NCI-H526 (cell line): ENCODE data around the gene ENTHD1.

Experiments
- DNase-seq, 2 experiments: peaks; one replicate each; lab custom pipeline; 2025; lab: John Stamatoyannopoulos, UW

The ENTHD1 gene

DNA sequence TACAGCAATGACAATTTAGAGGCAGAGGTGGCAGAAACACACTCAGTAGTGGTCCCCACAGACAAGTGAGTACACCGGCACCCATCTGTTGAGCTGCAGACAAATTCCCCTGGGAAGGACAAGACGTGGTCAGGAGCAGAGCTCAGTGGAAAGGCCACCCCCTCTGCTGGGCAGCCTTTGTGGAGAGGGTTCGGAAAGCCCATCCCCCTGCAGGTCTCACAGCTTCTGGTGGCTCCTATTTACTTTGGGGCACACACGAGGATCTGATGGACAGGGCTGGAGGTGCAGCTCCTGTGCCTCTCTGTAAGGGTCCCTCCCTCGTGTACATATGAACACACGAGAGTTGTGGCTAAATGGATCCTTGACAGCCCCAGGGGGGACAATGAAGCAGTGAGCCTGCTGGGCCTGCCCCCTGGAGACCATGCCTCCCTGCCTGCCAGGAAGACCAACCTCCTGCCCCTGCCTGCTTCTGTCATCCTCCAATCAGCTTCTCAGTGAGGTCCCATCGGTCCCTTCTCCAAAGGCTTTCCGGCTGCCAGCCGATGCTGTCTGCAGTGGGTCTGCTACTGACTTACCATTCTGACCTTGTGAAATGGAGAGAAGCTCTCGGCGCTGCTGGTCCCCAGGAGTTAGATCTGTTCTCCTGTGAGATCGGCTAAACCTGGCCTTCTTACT is 161.5 kb downstream of the ENTHD1 start:
- DNase-seq, result peak in 1 of 2 experiments; percentile 40

DNA sequence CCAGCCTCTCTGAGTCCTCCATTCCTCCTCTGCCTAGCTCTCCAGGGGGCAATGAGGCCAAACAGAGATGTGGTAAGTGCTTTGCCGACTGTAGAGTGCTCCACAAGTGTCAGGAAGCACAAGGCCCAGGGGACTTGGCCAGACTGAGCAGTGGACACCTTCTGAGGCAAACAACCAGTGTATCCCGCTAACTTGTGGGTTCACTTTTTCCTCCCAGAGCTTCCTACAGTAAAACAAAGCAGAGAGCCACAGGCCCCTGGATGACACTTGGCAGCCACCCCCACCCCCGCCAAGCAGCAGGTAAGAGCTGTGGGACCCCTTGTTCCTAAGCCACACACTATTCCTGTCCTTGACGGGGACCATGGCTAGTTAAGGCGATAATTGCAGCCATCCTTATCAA is 162.1 kb downstream of the ENTHD1 start:
- no peak for DNase-seq

DNA sequence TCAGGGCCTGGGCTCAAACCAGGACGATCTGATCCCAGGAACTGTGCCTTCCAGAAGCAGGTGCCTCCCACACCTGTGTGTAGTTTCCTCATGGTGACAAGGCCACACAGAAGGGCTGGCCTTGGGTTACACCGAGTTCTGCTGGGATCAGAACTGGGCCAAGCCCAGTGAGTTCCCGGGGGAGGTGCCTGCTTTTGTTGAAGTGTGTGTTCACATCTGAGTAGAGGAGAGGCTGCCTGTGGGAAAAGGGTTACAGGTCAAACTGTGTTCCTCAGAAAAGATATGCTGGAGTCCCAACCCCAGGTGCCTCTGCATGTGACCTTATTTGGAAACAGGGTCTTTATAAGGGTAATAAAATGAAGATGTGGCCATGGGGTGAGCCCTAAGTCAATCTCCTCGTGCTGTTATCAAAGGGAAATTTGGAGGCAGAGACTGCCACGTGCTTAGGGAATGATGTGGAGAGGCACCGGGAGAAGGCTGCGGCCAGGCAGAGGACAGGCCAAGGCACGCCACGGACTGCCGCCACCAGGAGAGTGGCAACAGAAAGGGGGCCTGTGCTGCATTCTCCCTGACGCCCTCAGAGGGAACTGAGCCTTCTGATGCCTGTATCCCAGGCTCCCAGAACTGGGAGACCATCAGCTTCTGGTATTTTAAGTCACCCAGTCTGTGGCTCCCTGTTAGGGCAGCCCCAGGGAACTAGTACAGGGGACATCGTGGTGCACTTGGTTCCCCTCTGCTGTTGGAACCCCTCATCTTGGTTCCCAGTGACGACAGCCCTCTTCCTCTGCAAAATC is 164.2 kb downstream of the ENTHD1 start:
- DNase-seq, result no peak

GRCh38 chr22:39728236-39728860 is 165.2 kb downstream of the ENTHD1 start:
- no peak for DNase-seq

- no peak for DNase-seq
Observed at GRCh38 chr22:39727541-39727940, 166.0 kb downstream of the ENTHD1 start.

- no peak for DNase-seq
Observed at GRCh38 chr22:39725351-39726035, 168.1 kb downstream of the ENTHD1 start.

DNA sequence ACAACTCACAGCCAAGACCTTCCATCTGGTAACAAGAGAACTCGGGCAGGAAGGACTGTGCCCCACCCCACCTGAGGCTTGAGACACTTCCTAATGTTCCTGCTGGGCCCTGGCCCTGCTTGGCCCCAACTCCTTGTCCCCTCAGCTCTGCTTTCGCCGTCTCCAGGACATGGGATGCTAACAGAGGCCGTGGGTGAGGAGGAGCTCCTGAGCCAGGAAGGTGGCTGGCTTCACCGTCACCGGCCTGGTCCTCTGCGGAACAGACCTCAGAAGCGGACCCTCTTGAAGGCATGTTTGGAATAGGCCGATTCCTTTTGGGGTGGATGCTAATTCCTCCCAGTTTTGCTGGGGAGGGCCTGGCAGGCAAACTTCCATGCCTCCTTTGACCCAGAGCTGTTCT is 168.7 kb downstream of the ENTHD1 start:
- DNase-seq, result no peak

- DNase-seq, result no peak
Observed at GRCh38 chr22:39724390-39724789, 169.2 kb downstream of the ENTHD1 start.

DNA sequence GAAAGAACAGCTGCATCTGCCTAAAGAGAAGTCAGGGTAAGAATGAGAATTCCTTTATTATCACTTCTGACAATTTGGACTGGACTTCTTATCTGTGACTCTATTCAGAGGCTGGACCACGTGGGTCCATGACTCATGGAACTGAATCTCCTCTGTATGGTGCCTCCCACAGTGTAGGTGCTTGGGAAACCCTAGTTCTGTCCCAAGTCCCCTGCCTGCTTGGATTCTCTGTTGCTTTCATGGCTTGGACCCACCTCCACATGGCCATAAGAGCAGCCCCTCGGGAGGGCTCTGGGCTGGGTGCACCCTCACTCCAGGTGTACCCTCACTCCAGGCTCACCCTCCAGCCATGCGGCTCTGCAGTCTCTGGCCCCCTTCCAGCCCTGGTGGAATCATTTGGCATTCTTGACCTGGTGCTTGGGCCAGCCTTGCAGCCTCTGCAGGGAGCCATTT is 169.6 kb downstream of the ENTHD1 start:
- no peak for DNase-seq

DNA sequence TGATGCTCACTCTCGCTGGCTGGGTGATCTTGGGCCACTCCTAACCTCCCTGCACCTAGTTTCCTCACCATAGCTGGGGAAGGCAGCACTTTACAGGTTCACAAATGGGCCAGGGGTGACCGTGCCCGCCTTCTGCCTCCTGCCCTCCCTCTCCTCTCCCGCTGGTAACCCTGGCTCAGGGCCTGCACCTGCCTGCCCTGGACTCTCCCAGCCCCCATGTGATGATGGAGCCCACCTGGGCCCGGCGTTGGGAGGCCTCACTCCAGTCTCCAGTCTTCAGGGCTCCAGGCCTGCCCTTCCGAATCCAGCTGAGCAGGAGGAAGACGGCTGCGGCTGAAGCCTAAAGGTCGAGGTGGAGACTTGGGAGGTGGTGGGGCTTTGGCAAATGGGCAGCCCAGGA is 170.1 kb downstream of the ENTHD1 start:
- no peak for DNase-seq

DNA sequence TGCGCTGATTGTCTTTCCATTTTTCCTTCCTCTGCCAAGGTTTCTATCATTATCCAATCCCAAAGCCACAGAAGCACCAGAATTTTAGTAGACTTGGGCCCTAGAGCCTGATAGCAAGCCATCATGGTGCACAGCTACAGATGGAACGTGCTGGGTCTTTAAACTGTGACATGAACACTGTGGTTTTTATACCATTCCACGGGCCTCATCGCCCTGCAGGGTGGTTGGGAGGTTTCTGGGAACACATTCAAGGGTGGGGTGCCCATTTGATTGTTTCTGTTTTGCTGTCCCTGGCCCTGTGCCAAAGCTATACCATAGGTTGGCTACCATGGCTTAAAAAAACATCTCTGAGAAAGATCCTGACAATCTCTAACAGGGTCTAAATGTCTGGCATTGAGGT is 171.1 kb downstream of the ENTHD1 start:
- no peak for DNase-seq

DNA sequence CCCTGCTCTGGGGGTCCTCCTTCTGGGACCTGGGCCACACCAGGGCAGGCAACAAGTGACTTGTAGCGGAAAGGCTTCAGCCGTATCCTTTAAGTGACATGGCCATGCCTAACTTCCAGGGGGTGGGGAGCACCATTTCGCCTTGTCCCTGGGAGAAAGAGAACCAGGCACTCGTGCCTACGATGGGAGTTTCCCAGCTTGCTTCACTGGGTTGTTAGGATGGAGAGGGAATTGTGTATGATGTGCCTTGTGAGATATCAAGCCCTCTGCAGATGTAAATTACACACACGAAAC is 171.6 kb downstream of the ENTHD1 start:
- no peak for DNase-seq

DNA sequence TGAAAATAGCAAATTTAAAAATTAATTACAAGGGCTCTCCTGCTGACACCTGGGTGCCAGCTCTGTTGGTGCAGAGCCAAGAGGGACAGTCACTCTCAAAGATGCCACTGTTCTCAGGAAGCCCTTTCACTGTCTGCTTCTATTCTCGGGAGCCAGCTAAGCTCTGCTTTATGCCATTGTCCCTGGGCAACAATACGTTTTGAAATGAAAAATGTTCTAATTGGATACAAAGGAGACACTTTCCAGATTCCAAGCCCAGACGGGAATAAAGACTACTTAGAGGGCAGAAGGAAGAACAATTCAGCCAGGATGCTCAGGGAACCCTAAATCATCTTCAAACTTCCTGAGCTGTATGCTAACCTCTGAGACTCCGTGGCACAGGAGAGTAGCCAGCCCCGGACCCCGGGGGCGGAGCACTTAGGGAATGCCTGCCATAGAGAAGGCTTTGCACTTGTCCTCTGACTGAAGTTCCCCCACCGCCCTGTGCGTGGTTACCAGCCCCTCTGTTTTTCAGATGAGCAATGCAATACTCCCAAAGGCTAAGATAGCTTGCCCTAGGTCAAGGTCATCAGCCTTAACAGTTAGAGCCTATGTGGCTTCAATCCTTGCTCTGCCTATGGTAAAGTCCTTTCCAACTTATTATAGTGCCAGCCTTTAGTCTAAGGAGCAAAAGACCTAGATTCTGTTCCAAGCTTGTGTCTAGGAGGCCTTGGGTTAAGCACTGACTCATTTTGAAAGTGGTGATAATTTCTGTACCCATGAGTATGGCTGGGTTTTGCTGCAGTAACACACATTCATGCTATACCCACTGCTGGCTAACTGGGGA is 172.1 kb downstream of the ENTHD1 start:
- DNase-seq, result no peak

DNA sequence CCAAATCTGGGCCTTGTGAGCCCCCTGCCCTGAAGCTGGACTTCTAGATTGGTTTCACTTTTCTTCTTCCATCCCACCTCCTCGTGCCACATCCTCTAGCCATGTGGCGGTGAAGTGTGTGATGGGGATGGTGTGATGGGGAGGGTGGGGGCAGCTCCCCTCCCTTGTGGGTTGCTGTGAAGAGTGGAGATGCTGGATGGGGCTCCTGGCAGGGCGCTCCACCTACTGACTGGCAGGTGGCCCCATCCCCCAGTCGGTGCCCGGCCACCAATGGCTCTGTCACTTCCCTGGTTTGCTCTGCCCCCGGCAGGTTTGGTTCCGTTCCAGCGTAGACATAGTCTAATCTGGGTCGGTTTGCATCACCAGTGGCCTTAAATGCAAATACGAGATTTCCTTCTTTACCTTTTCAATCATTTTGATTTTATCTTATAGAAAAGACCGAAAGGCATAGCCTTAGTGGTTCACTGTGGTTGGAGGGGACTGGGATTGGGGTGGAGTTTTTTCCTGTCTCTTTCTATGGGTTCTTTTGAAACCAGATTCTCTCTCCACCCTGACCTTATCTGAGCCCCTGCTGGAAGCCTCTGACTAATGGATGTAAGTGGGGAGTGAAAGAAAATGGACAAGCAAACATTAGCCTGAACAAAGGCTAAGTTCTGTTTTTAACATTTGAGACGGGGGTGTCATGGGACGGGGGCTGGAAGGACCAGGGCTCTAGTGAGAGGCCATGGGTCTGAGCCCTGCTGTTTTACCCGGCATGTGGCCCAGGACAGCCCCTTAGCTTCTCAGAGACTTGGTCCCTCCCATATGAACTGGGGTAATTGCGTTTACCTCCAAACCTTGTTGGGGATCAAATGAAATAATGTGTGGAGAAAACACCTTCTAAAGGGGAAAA is 173.8 kb downstream of the ENTHD1 start:
- no peak for DNase-seq

DNA sequence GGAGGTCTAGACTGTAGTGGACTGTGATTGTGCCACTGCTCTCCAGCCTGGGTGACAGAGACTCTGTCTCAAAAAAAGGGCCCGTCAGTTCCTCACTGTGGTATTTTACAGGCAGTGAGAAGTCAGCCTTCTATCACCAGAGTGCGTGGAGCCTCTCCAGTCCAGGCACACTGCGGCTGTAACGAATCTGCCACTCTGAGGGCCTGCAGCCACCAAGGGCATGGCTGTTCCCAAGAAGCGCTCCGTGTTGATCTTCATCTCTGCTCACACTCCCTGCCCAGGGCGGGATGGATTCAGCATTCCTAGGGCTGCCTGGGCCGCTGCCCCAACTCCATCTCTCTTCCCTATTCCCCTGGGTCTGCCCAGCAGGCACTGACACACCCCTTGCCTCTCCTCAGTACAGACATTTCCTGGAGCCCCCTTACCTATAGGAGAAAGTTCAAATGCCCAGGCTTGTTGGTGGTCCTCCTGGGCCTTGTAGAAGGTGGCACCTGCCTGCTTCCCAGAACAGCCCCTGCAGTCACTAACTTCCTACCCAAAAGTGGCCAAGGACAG is 174.6 kb downstream of the ENTHD1 start:
- no peak for DNase-seq

- no peak for DNase-seq
Observed at GRCh38 chr22:39718206-39718605, 175.4 kb downstream of the ENTHD1 start.

DNA sequence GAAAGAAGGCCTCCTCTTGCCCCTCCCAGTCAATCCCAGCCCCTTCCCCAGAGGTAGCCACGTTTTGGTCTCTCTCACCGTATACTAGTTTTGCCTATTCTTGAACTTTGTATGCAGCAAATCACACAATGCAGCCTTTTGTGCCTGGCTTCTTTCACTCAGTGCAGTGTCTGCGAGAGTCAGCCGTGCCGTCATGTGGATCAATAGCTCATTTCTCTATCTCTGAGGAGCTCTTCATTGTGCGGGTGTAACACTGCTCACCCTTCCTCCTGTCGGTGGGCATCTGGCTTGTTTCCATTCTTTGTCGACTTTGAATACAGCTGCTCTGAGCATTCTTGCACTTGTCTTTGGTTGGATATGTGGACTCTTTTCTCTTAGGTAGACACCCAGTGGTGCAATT is 176.5 kb downstream of the ENTHD1 start:
- DNase-seq, result peak; percentile 13 to 25

- no peak for DNase-seq
Observed at GRCh38 chr22:39716534-39716933, 177.0 kb downstream of the ENTHD1 start.

- no peak for DNase-seq
Observed at GRCh38 chr22:39715778-39716495, 177.6 kb downstream of the ENTHD1 start.

DNA sequence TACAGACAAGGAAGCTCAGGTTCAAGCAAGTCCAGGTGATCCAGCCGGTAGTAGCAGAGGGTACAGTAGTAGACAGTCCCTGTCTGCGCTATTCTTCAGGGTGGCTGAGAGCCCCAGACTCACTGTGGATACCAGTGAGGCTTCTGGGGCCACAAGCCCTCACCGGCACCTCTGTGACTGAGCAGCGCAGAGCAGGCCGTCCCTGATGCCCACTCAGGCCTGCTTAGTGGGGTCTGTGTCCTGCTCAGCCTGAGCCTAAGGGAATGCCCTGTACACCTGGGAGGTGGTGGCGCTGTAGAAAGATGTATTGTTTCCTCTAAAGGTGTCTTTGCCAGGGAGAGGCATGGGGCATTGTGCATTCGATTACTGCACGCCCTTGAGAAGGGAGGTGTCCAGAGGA is 179.2 kb downstream of the ENTHD1 start:
- no peak for DNase-seq
